Spinal cord (tissue), 10 donors: Measurements from ENCODE around the gene ELP5. TPM values are rescaled to one million over a fixed set of nuclear protein-coding genes. Genes with fewer than 3 reads are reported as not detected.

ENCODE experiments used
- DNase-seq, 6 donors: peaks; one replicate each; pipeline versions ENCODE4 v3.0.0 to v3.0.0-alpha.2; 2013 to 2015; ENCODE audit warnings: low spot score in 6 of 6, low read depth in 4 of 6
- H3K27ac ChIP-seq: one replicate; pipeline ENCODE4 v1.5.1; 2013; ENCODE audit warnings: low read depth, low read length, control low read depth
- H3K27me3 ChIP-seq: one replicate; pipeline ENCODE4 v1.6.1; 2013; ENCODE audit warnings: low read length; ENCODE audit not compliant: control insufficient read depth, insufficient read depth
- H3K36me3 ChIP-seq: one replicate; pipeline ENCODE4 v1.6.1; 2013; ENCODE audit warnings: low read length; ENCODE audit not compliant: control insufficient read depth, insufficient read depth
- H3K4me1 ChIP-seq: one replicate; pipeline ENCODE4 v1.6.1; 2013; ENCODE audit warnings: low read length; ENCODE audit not compliant: control insufficient read depth, insufficient read depth
- H3K4me3 ChIP-seq: one replicate; pipeline ENCODE4 v1.5.1; 2013; ENCODE audit warnings: low read depth, low read length, control low read depth
- H3K9me3 ChIP-seq: one replicate; pipeline ENCODE4 v1.6.1; 2013; ENCODE audit warnings: low read length; ENCODE audit not compliant: control insufficient read depth, insufficient read depth
- WGBS: methylation state at CpG from one replicate; pipeline ENCODE4 v1.1.5; 2013; ENCODE audit warnings: missing lambda C conversion rate; ENCODE audit not compliant: insufficient coverage; 5-methylcytosine and 5-hydroxymethylcytosine counted together
- polyA plus RNA-seq, 2 donors: library from polyadenylated mRNA; unstranded; fragments of 120-200 nt; gene quantifications; one replicate each; pipeline ENCODE4 v1.2.1, GENCODE V29; 2013; ENCODE audit not compliant: insufficient read length in 2 of 2
- small RNA-seq: library from RNA; depleted of rRNA; stranded (forward); fragments of <200 nt; gene quantifications from one replicate; pipeline ENCODE3, GENCODE V24; 2014; ENCODE audit warnings: low replicate concordance
- total RNA-seq, 2 donors: library from RNA; depleted of rRNA in 1 of 2; stranded (reverse); fragments of 120-200 nt in 1 of 2; fragments of >200 nt in 1 of 2; gene quantifications; one replicate each; pipeline versions ENCODE4 v1.2.3 to v1.2.4, GENCODE V29; 2013 to 2014
- donor health status: healthy.

ELP5 gene
- total and polyA plus RNA-seq, 4 donors: 24.9 to 52.2 (median 48.7) TPM

GRCh38 chr17:7306911-7307685 is 55.1 kb downstream of the ELP5 start, which contains the start of gene EIF5A:
TSS of gene EIF5A (plus strand) at chr17:7307628. CDS start at chr17:7309636, 2,008 bp downstream.
- Histone ChIP-seq H3K27me3 (no peaks in the 10 kb centered on the region), H3K9me3 (no peaks in the 10 kb centered on the region), H3K4me3 (peak within 1 kb of the TSS; percentile 50), H3K4me1 (peaks cover 25% of the 10 kb centered on the region), H3K27ac (peak within 1 kb of the TSS; percentile 96), H3K36me3 (peaks cover 28% of the 10 kb centered on the region)
- WGBS: under 1% methylated on average over 64 of the region's 64 CpGs
- DNase-seq: peak; percentile 99 to 100 (median 100)

GRCh38 chr17:7307686-7308624 is 55.9 kb downstream of the ELP5 start:
- WGBS: under 1% methylated on average over 102 of the region's 104 CpGs

GRCh38 chr17:7308625-7309433 is 56.8 kb downstream of the ELP5 start:
- DNase-seq: peak in 2 of 6 donors; percentile 59 to 73
- 0% methylated on average over 5 of the region's 14 CpGs for WGBS
- Histone ChIP-seq H3K27me3 (no peaks in the 10 kb centered on the region), H3K4me1 (peaks cover 39% of the 10 kb centered on the region), H3K36me3 (peaks cover 45% of the 10 kb centered on the region), H3K9me3 (no peaks in the 10 kb centered on the region), H3K4me3 (peak overlapping the region; percentile 50), H3K27ac (peak overlapping the region; percentile 77)

More at GRCh38 chr17:7307686-7308624, 55.9 kb downstream of the ELP5 start:
- H3K27ac ChIP-seq: peak overlapping the region; percentile 96
- H3K9me3 ChIP-seq: no peaks in the 10 kb centered on the region
- peak in 1 of 6 donors; percentile 35 for DNase-seq
- H3K36me3 ChIP-seq: peaks cover 37% of the 10 kb centered on the region
- H3K4me3 ChIP-seq: peak overlapping the region; percentile 50
- peaks cover 31% of the 10 kb centered on the region for H3K4me1 ChIP-seq
- H3K27me3 ChIP-seq: no peaks in the 10 kb centered on the region

Small RNA genes within 50 kb of the gene (small RNA-seq; reads per million reads assigned to genes)
- 18.4 reads per million, percentile 97 among the genes with 10 or more reads in this experiment for gene MIR324
- gene RF00019: not detected

Other genes starting within 250 kb of the ELP5 start
Only the 30 nearest of the 35 such genes appear.
- gene SLC16A13, start 216.2 kb upstream of the ELP5 start, total RNA-seq: under 1 TPM; 0.10 to 0.66 TPM
- 1 to 10 TPM; 1.5 to 2.4 TPM for gene SLC16A13, start 216.2 kb upstream of the ELP5 start, polyA plus RNA-seq
- 1 to 10 TPM in 1 of 2 donors, under 1 TPM in 1; 0.20 to 2.5 TPM for gene SLC16A11, start 208.1 kb upstream of the ELP5 start, total RNA-seq
- gene SLC16A11, start 208.1 kb upstream of the ELP5 start, polyA plus RNA-seq: under 1 TPM; 0.52 to 0.95 TPM
- gene CLEC10A, start 172.0 kb upstream of the ELP5 start, total RNA-seq: under 1 TPM; 0.69 to 0.77 TPM
- gene CLEC10A, start 172.0 kb upstream of the ELP5 start, polyA plus RNA-seq: under 1 TPM; 0.17 to 0.29 TPM
- gene ASGR2, start 137.4 kb upstream of the ELP5 start, total RNA-seq: under 1 TPM in 1 of 2 donors, not detected in 1; 0.50 TPM
- gene ASGR2, start 137.4 kb upstream of the ELP5 start, polyA plus RNA-seq: under 1 TPM; 0.24 to 0.39 TPM
- 1 to 10 TPM; 4.3 to 8.2 TPM for gene ASGR1, start 72.8 kb upstream of the ELP5 start, total RNA-seq
- gene ASGR1, start 72.8 kb upstream of the ELP5 start, polyA plus RNA-seq: 10 to 100 TPM; 32.4 to 32.5 TPM
- gene DLG4, start 32.4 kb upstream of the ELP5 start, total RNA-seq: 10 to 100 TPM; 50.6 to 82.8 TPM
- gene DLG4, start 32.4 kb upstream of the ELP5 start, polyA plus RNA-seq: 100 to 1,000 TPM; 192 to 203 TPM
- 100 to 1,000 TPM; 131 to 478 TPM for gene ACADVL, start 32.3 kb upstream of the ELP5 start, total RNA-seq
- 100 to 1,000 TPM; 381 to 455 TPM for gene ACADVL, start 32.3 kb upstream of the ELP5 start, polyA plus RNA-seq
- gene DVL2, start 17.7 kb upstream of the ELP5 start, total RNA-seq: 10 to 100 TPM; 31.7 to 46.6 TPM
- gene DVL2, start 17.7 kb upstream of the ELP5 start, polyA plus RNA-seq: 10 to 100 TPM; 47.9 to 59.7 TPM
- 10 to 100 TPM; 26.2 to 49.0 TPM for gene PHF23, start 12.8 kb upstream of the ELP5 start, total RNA-seq
- gene PHF23, start 12.8 kb upstream of the ELP5 start, polyA plus RNA-seq: 10 to 100 TPM; 50.2 to 53.2 TPM
- gene GABARAP, start 9.8 kb upstream of the ELP5 start, total RNA-seq: 100 to 1,000 TPM; 196 to 481 TPM
- 100 to 1,000 TPM; 431 to 461 TPM for gene GABARAP, start 9.8 kb upstream of the ELP5 start, polyA plus RNA-seq
- gene CTDNEP1, start 481 bp upstream of the ELP5 start, total RNA-seq: 10 to 100 TPM; 44.4 to 47.9 TPM
- gene CTDNEP1, start 481 bp upstream of the ELP5 start, polyA plus RNA-seq: 100 to 1,000 TPM; 177 to 181 TPM
- 1 to 10 TPM in 1 of 2 donors, under 1 TPM in 1; 0.79 to 2.3 TPM for gene CLDN7, start 10.3 kb downstream of the ELP5 start, total RNA-seq
- gene CLDN7, start 10.3 kb downstream of the ELP5 start, polyA plus RNA-seq: 1 to 10 TPM; 1.3 TPM
- gene SLC2A4, start 29.5 kb downstream of the ELP5 start, total RNA-seq: 1 to 10 TPM in 1 of 2 donors, under 1 TPM in 1; 0.59 to 1.9 TPM
- gene SLC2A4, start 29.5 kb downstream of the ELP5 start, polyA plus RNA-seq: under 1 TPM; 0.48 to 0.78 TPM
- 1 to 10 TPM in 1 of 2 donors, under 1 TPM in 1; 0.50 to 1.0 TPM for gene YBX2, start 42.4 kb downstream of the ELP5 start, total RNA-seq
- gene YBX2, start 42.4 kb downstream of the ELP5 start, polyA plus RNA-seq: 1 to 10 TPM; 4.2 to 6.9 TPM
- gene EIF5A, start 55.4 kb downstream of the ELP5 start, total RNA-seq: 100 to 1,000 TPM; 146 to 202 TPM
- gene EIF5A, start 55.4 kb downstream of the ELP5 start, polyA plus RNA-seq: 100 to 1,000 TPM; 366 to 375 TPM
- 10 to 100 TPM; 19.2 to 65.5 TPM for gene GPS2, start 63.1 kb downstream of the ELP5 start, total RNA-seq
- gene GPS2, start 63.1 kb downstream of the ELP5 start, polyA plus RNA-seq: 10 to 100 TPM; 98.3 to 99.4 TPM
- gene NEURL4, start 77.1 kb downstream of the ELP5 start, total RNA-seq: 10 to 100 TPM; 28.6 TPM
- gene NEURL4, start 77.1 kb downstream of the ELP5 start, polyA plus RNA-seq: 10 to 100 TPM; 43.9 to 56.4 TPM
- gene ACAP1, start 84.3 kb downstream of the ELP5 start, total RNA-seq: 10 to 100 TPM in 1 of 2 donors, 1 to 10 TPM in 1; 4.6 to 13.7 TPM
- gene ACAP1, start 84.3 kb downstream of the ELP5 start, polyA plus RNA-seq: 10 to 100 TPM; 13.8 to 18.1 TPM
- gene KCTD11, start 99.9 kb downstream of the ELP5 start, total RNA-seq: 10 to 100 TPM in 1 of 2 donors, 1 to 10 TPM in 1; 5.6 to 10.4 TPM
- 10 to 100 TPM; 12.6 to 13.5 TPM for gene KCTD11, start 99.9 kb downstream of the ELP5 start, polyA plus RNA-seq
- gene TMEM95, start 102.9 kb downstream of the ELP5 start, total RNA-seq: not detected
- not detected for gene TMEM95, start 102.9 kb downstream of the ELP5 start, polyA plus RNA-seq
- 1 to 10 TPM in 1 of 2 donors, under 1 TPM in 1; 0.79 to 1.5 TPM for gene TNK1, start 128.9 kb downstream of the ELP5 start, total RNA-seq
- gene TNK1, start 128.9 kb downstream of the ELP5 start, polyA plus RNA-seq: 1 to 10 TPM; 3.4 to 4.6 TPM
- 10 to 100 TPM in 1 of 2 donors, 1 to 10 TPM in 1; 8.0 to 21.7 TPM for gene PLSCR3, start 142.3 kb downstream of the ELP5 start, total RNA-seq
- gene PLSCR3, start 142.3 kb downstream of the ELP5 start, polyA plus RNA-seq: 10 to 100 TPM; 29.3 to 38.8 TPM
- 100 to 1,000 TPM in 1 of 2 donors, 10 to 100 TPM in 1; 70.9 to 130 TPM for gene TMEM256, start 151.9 kb downstream of the ELP5 start, total RNA-seq
- 10 to 100 TPM; 48.6 to 54.7 TPM for gene TMEM256, start 151.9 kb downstream of the ELP5 start, polyA plus RNA-seq
- 10 to 100 TPM; 21.5 to 25.3 TPM for gene NLGN2, start 155.6 kb downstream of the ELP5 start, total RNA-seq
- 100 to 1,000 TPM; 196 to 210 TPM for gene NLGN2, start 155.6 kb downstream of the ELP5 start, polyA plus RNA-seq
- not detected for gene SPEM1, start 168.1 kb downstream of the ELP5 start, total RNA-seq
- gene SPEM1, start 168.1 kb downstream of the ELP5 start, polyA plus RNA-seq: under 1 TPM in 1 of 2 donors, not detected in 1; 0.29 TPM
- gene SPEM2, start 173.4 kb downstream of the ELP5 start, total RNA-seq: not detected
- under 1 TPM; 0.23 to 0.67 TPM for gene SPEM2, start 173.4 kb downstream of the ELP5 start, polyA plus RNA-seq
- not detected for gene SPEM3, start 176.6 kb downstream of the ELP5 start, total RNA-seq
- under 1 TPM in 1 of 2 donors, not detected in 1; 0.05 TPM for gene SPEM3, start 176.6 kb downstream of the ELP5 start, polyA plus RNA-seq
- gene TMEM102, start 183.2 kb downstream of the ELP5 start, total RNA-seq: 1 to 10 TPM in 1 of 2 donors, under 1 TPM in 1; 0.69 to 1.3 TPM
- gene TMEM102, start 183.2 kb downstream of the ELP5 start, polyA plus RNA-seq: 1 to 10 TPM; 2.1 to 2.4 TPM
- 10 to 100 TPM; 11.2 to 25.7 TPM for gene FGF11, start 187.3 kb downstream of the ELP5 start, total RNA-seq
- 10 to 100 TPM; 32.8 to 42.2 TPM for gene FGF11, start 187.3 kb downstream of the ELP5 start, polyA plus RNA-seq
- 10 to 100 TPM; 19.1 to 25.9 TPM for gene CHRNB1, start 192.8 kb downstream of the ELP5 start, total RNA-seq
- 10 to 100 TPM; 20.9 TPM for gene CHRNB1, start 192.8 kb downstream of the ELP5 start, polyA plus RNA-seq